MCF 10A (cell line): ENCODE measurements around the gene TRIM59. TPM values are rescaled to one million over a fixed set of nuclear protein-coding genes. Genes with fewer than 3 reads are reported as not detected.
A peak's percentile ranks its signal among the peaks of the same experiment; 100 is the strongest.

Experiments used
- BruUV-seq: library from RNA; stranded (reverse); fragments of 400-500 nt; replicated peaks from 2 replicates; lab custom pipeline; 2021; lab: Mats Ljungman, UMichigan
- CTCF ChIA-PET: fragments of 300-600 bp; sonication (Branson Sonifier 250); formaldehyde crosslinking; extraction: SDS; loops from one replicate; lab custom pipeline; 2021; ENCODE audit warnings: antibody characterized with exemption, inconsistent platforms; lab: Yijun Ruan, JAX
- POLR2A ChIA-PET: fragments of 300-600, 350-650 bp; sonication (Branson Sonifier 250); formaldehyde crosslinking; extraction: SDS; loops from one replicate; lab custom pipeline; 2020; ENCODE audit warnings: antibody characterized with exemption, inconsistent platforms; lab: Yijun Ruan, JAX
- DNase-seq: peaks from one replicate; pipeline ENCODE4 v3.0.0-alpha.2; 2018; ENCODE audit not compliant: unreplicated experiment
- H3K27ac Mint-ChIP-seq: one replicate; pipeline ENCODE4 v1.8.0; 2022; ENCODE audit warnings: mild to moderate bottlenecking, low read depth, mixed read lengths; ENCODE audit not compliant: unreplicated experiment
- H3K27me3 Mint-ChIP-seq: one replicate; pipeline ENCODE4 v1.8.0; 2022; ENCODE audit warnings: mixed read lengths; ENCODE audit not compliant: insufficient read depth, unreplicated experiment
- H3K36me3 Mint-ChIP-seq: one replicate; pipeline ENCODE4 v1.8.0; 2022; ENCODE audit warnings: mild to moderate bottlenecking, moderate library complexity, mixed read lengths; ENCODE audit not compliant: insufficient read depth, unreplicated experiment
- H3K4me1 Mint-ChIP-seq: one replicate; pipeline ENCODE4 v1.8.0; 2022; ENCODE audit warnings: mixed read lengths; ENCODE audit not compliant: insufficient read depth, unreplicated experiment
- H3K4me3 Mint-ChIP-seq: one replicate; pipeline ENCODE4 v1.8.0; 2022; ENCODE audit warnings: mild to moderate bottlenecking, moderate library complexity, mixed read lengths; ENCODE audit not compliant: unreplicated experiment
- H3K9me3 Mint-ChIP-seq: one replicate; pipeline ENCODE4 v1.8.0; 2022; ENCODE audit warnings: mixed read lengths; ENCODE audit not compliant: unreplicated experiment
- intact Hi-C: fragments of 100-400 bp; cut with micrococcal nuclease; formaldehyde crosslinking; loops from 2 replicates; pipeline ENCODE4 v1.14.1; 2022
- microRNA-seq: library from miRNA; unstranded; fragments of <30 nt; microRNA quantifications from one replicate; pipeline ENCODE4 v1.2.0, GENCODE V29; 2022
- total RNA-seq: library from RNA; stranded (reverse); gene quantifications from 2 replicates; pipeline ENCODE4 v1.2.3, GENCODE V29; 2022
- TF ChIP-seq, protein P1 (sequence below): fragments of 200-600 bp; IDR thresholded peaks from one replicate; pipeline ENCODE4 v1.8.0; 2022; ENCODE audit warnings: antibody characterized with exemption, mild to moderate bottlenecking; ENCODE audit not compliant: unreplicated experiment

The TRIM59 gene
- total RNA-seq, 1 experiment from 2014 or later = 15.1 TPM

DNA sequence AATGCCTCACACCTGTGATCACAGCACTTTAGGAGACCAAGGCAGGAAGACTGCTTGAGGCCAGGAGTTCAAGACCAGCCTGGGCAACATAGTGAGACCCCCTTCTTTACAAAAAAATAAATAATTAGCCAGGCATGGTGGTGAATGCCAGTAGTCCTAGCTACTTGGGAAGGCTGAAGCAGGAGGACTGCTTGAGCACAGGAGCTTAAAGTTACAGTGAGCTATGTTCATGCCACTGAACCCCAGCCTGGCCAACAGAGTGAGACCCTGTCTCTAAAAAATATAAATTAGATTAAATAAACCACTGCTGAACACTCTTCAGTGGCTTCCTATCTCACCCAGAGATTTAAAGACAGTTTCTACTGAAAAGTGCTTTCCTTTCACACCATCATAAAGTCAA, 56.8 kb downstream of the TRIM59 start:
- peaks cover 27% of the 10 kb centered on the region for H3K4me1 Mint-ChIP-seq
- H3K4me3 Mint-ChIP-seq = no peak overlapping the region
- TF ChIP-seq, protein P1, sequence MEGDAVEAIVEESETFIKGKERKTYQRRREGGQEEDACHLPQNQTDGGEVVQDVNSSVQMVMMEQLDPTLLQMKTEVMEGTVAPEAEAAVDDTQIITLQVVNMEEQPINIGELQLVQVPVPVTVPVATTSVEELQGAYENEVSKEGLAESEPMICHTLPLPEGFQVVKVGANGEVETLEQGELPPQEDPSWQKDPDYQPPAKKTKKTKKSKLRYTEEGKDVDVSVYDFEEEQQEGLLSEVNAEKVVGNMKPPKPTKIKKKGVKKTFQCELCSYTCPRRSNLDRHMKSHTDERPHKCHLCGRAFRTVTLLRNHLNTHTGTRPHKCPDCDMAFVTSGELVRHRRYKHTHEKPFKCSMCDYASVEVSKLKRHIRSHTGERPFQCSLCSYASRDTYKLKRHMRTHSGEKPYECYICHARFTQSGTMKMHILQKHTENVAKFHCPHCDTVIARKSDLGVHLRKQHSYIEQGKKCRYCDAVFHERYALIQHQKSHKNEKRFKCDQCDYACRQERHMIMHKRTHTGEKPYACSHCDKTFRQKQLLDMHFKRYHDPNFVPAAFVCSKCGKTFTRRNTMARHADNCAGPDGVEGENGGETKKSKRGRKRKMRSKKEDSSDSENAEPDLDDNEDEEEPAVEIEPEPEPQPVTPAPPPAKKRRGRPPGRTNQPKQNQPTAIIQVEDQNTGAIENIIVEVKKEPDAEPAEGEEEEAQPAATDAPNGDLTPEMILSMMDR = no peak
- intact Hi-C loops = no loop called here
- no peaks in the 10 kb centered on the region for H3K27me3 Mint-ChIP-seq
- DNase-seq = no peak
- CTCF ChIA-PET = no interaction called here
- H3K9me3 Mint-ChIP-seq = no peaks in the 10 kb centered on the region
- no TSS peak for BruUV-seq
- H3K36me3 Mint-ChIP-seq = peaks cover 4% of the 10 kb centered on the region
- no peak overlapping the region for H3K27ac Mint-ChIP-seq
- POLR2A ChIA-PET = no interaction called here

DNA sequence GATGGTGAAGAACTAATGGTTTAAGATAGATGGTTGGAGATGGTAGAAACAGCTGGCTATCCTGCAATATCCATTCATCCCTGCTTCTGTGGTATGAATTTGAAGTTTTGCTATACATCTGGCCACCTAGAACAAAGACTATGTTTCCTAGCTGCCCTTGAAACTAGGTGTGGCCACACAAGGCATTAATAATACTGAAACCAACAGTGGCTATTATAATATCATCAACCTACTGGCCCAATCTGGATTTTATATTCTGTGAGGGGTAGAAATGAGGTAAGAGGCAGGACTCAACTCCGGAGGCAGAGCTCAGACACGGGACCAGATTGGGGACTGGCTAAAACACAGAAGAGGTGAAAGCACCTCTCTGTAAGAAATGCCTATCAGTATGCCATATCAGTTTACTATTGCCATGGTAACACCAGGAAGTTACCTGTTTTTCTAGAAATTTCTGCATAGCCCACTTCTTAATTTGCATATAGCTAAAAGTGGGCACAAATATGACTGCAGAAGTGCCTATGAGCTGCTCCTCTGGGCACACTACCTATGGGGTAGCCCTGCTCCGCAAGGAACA, 58.9 kb downstream of the TRIM59 start:
- intact Hi-C loops = no loop called here
- peaks cover 17% of the 10 kb centered on the region for H3K4me1 Mint-ChIP-seq
- no peak overlapping the region for H3K27ac Mint-ChIP-seq
- ChIA-PET POLR2A (interaction anchor here (0.7 kb wide), 1 partner anchor 9 kb away, joined by 3 read pairs; the partner anchor contains the start of gene SMC4), CTCF (interaction anchor here (0.5 to 0.7 kb wide), 4 partner anchors 24 to 1124 kb away, joined by 3 to 4 read pairs (median 3); no protein-coding TSS in a partner anchor)
- no peaks in the 10 kb centered on the region for H3K9me3 Mint-ChIP-seq
- no peak for DNase-seq
- no TSS peak for BruUV-seq
- TF ChIP-seq, protein P1 = no peak
- no peaks in the 10 kb centered on the region for H3K27me3 Mint-ChIP-seq
- H3K4me3 Mint-ChIP-seq = no peak overlapping the region
- H3K36me3 Mint-ChIP-seq = peaks cover 12% of the 10 kb centered on the region

Small RNAs within 50 kb of the gene (microRNA-seq; reads per million reads assigned to microRNA genes)
- gene MIR15B (3,949 reads per million, percentile 93 among the genes with 10 or more reads in this experiment), gene MIR16-2 (842 reads per million, percentile 86 among the genes with 10 or more reads in this experiment)

Other genes starting within 250 kb of the TRIM59 start
- gene C3orf80, start 224.4 kb downstream of the TRIM59 start, total RNA-seq = 0.28 and 0.29 TPM in 2 replicates
- gene IFT80, start 50.6 kb downstream of the TRIM59 start, total RNA-seq = 22.6 and 29.0 TPM in 2 replicates
- gene SMC4, start 50.1 kb downstream of the TRIM59 start, total RNA-seq = 89.3 and 116 TPM in 2 replicates
- gene KPNA4, start 115.8 kb upstream of the TRIM59 start, total RNA-seq = 85.9 and 127 TPM in 2 replicates
- 0.72 and 1.1 TPM in 2 replicates for gene ARL14, start 227.4 kb upstream of the TRIM59 start, total RNA-seq